GM21390 (cell line): ENCODE results near the gene AP2S1.
"Not testable (repeated sequence)": the region's sequence is repeated elsewhere in the genome, so short reads cannot be mapped to it uniquely, and the experiment has no call there.

ENCODE experiments used
- ATAC-seq: cut with Tn5 transposase; IDR thresholded peaks from one replicate; pipeline ENCODE4 v1.9.1; 2021; ENCODE audit not compliant: unreplicated experiment

Gene AP2S1

GRCh38 chr19:46844067-46844489 is 6.6 kb downstream of the AP2S1 start:
- ATAC-seq, result no peak

GRCh38 chr19:46842791-46843190 is 7.9 kb downstream of the AP2S1 start:
- ATAC-seq, result no peak

- no peak for ATAC-seq
Measured at GRCh38 chr19:46841458-46842083, 9.1 kb downstream of the AP2S1 start.

- no peak for ATAC-seq
Measured at GRCh38 chr19:46840498-46840942, 10.1 kb downstream of the AP2S1 start.

GRCh38 chr19:46839752-46840497 is 10.7 kb downstream of the AP2S1 start:
- ATAC-seq, result no peak

GRCh38 chr19:46838160-46838559 is 12.5 kb downstream of the AP2S1 start:
- ATAC-seq, result no peak

- no peak for ATAC-seq
Measured at GRCh38 chr19:46834984-46835383, 15.7 kb downstream of the AP2S1 start.

DNA sequence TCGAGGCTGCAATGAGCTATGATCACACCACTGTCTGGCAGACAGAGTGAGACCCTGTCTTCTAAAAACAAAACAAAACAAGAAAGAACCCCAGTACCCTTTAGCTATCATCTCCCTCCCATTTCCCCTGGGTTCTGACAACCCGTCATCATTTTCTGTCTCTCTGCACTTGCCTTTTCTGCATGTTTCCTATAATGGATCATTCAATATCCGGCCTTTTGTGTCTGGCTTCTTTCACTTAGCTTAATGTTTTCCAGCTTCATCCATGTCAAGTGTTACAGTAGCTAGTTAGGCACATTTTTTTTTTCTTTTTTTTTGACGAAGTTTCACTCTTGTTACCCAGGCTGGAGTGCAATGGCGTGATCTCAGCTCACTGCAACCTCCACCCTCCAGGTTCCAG is 16.5 kb downstream of the AP2S1 start:
- no peak for ATAC-seq

DNA sequence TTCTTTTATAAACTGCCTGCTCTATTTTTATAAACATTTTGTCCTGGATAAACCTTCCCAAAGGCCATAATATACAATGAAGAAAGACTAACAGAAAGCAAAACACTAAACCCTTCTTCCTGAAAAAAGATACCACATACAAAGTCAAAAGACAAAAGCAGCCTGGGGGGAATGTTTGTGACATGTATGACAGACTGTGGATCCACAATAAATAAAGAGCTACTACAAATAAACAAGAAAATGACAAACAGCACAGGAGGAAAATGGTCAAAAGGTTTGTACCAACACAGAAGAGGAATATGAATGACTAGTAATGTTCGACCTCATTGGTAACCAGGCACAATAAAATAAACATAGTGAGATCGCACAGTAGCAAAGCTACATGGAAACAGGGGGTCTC is 19.8 kb downstream of the AP2S1 start:
- ATAC-seq, result no peak

GRCh38 chr19:46828484-46828883 is 22.2 kb downstream of the AP2S1 start:
- no peak for ATAC-seq

GRCh38 chr19:46825731-46826055 is 25.0 kb downstream of the AP2S1 start:
- ATAC-seq, result no peak

DNA sequence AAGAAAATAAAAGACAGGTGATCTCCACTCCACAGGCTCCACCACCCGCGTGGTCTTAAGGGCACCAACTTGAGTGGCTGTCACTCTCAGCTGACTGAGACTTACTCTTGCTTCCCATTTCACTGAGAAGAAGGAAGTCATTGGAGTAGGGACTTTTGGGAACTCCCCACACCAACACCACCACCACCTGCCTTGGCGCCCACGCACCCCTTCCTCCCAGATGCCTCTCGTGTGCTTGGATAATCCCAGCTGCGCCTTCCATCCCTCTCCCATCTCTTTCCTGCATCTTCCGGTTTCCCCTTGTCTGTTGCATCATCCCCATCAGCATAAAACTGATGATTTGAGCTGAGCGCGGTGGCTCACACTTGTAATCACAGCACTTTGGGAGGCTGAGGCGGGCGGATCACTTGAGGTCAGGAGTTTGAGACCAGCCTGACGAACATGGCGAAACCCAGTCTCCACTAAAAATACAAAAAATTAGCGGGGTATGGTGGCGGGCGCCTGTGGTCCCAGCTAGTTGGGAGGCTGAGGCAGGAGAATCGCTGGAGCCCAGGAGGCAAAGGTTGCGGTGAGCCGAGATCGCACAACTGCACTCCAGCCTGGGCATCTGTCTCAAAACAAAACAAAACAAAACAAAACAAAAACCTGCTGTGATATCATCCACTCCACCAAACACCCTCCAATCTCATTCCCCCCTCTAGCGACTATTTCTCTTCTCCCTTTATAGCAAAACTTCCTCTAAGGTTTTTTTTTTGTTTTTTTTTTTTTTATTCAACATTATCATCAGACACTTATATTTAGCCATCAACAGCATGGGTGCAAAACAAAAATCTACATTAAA is 25.5 kb downstream of the AP2S1 start:
- ATAC-seq, result no peak

DNA sequence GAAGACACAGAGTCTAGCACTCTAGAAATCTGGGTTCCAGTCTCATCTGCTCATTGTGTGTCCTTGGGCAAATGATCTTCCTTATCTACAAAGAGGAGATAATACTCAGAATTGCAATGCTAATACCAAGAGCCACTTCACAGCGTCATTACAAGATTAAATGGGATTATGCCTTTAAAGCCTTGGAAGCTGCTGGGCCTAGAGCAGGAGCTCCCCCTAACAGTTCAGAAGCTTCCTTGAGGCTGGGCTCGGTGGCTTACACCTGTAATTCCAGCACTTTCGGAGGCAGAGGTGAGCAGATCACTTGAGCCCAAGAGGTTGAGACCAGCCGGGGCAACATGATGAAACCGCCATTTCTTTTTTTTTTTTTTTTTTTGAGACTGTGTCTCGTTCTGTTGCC is 27.6 kb downstream of the AP2S1 start:
- no peak for ATAC-seq

- ATAC-seq, result not testable (repeated sequence)
Measured at GRCh38 chr19:46822410-46822787, 28.2 kb downstream of the AP2S1 start.

GRCh38 chr19:46821512-46822409 is 28.9 kb downstream of the AP2S1 start:
- ATAC-seq, result no peak

DNA sequence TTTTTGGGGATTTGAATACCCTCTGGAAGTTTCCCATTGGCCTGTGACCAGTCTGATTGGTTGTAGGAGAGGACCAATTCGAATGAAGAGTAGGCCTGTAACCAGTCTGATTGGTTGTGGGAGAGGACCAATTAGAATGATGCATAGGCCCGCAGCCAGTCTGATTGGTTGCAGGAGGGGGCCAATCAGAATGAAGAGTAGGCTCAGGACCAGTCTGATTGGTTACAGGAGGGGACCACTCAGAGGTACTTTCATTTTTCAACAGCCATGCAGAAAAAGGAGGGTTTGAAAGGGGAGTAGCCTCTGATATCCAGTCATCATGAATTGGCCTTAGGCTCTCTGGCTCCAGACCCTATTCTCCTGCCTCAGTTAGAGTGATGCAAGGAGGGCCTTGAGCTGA is 31.8 kb downstream of the AP2S1 start:
- no peak for ATAC-seq

GRCh38 chr19:46815833-46816627 is 34.6 kb downstream of the AP2S1 start:
- ATAC-seq, result no peak

DNA sequence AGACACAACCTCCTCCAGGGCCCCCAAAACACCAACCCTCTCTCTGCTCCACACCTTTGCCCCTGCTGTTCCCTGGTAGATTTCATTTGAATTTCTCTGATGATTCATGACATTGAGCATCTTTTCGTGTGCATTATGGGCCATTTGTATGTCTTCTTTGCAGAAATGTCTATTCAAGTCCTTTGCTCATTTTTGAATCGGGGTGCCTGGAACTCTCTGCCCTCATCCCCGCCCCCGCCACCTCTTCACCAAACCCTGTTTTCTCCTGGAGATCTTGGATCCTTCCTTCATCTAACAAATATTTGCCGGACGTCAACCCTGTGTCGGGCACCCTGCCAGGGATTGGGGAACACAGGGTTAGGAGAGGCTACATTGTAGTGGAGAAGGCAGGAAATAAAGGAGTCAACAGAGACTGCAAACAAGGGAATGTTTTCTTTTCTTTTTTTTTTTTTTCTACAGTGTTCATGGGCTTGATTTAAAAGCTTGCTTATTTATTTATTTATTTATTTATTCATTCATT is 36.7 kb downstream of the AP2S1 start:
- ATAC-seq, result no peak

- no peak for ATAC-seq
Measured at GRCh38 chr19:46812977-46813838, 37.4 kb downstream of the AP2S1 start.
